Activated T-helper 1 cell treated with anti-CD3 and anti-CD28 coated beads, Interleukin-12 subunit alpha, Interleukin-12 subunit beta, Interleukin-2, Interleukin-4 antibody, amounts not matched to agents 30 ng/mL and 10 ng/mL and 1 ng/mL, durations not matched to agents 14 hours and 24 hours and 36 hours (primary cell): Measurements from ENCODE around the gene TDP1. TPM values are rescaled to one million over a fixed set of nuclear protein-coding genes. Genes with fewer than 3 reads are reported as not detected.

ENCODE experiments used
- DNase-seq: peaks from one replicate; pipeline ENCODE4 v3.0.0; 2021; ENCODE audit warnings: low spot score
- H3K27ac Mint-ChIP-seq: one replicate; pipeline ENCODE4 v1.8.0; 2021; ENCODE audit warnings: mild to moderate bottlenecking, mixed read lengths
- H3K27me3 Mint-ChIP-seq: one replicate; pipeline ENCODE4 v1.8.0; 2022; ENCODE audit warnings: mild to moderate bottlenecking, moderate library complexity, mixed read lengths; ENCODE audit not compliant: insufficient read depth
- H3K36me3 Mint-ChIP-seq: one replicate; pipeline ENCODE4 v1.8.0; 2021; ENCODE audit warnings: low read depth, mixed read lengths
- H3K4me1 Mint-ChIP-seq: one replicate; pipeline ENCODE4 v1.8.0; 2021; ENCODE audit warnings: low read depth, mixed read lengths
- H3K4me3 Mint-ChIP-seq: one replicate; pipeline ENCODE4 v1.8.0; 2021; ENCODE audit warnings: mild to moderate bottlenecking, moderate library complexity, mixed read lengths
- H3K9me3 Mint-ChIP-seq: one replicate; pipeline ENCODE4 v1.8.0; 2021; ENCODE audit warnings: mixed read lengths
- intact Hi-C: fragments of 100-400 bp; cut with micrococcal nuclease; formaldehyde crosslinking; loops from one replicate; pipeline ENCODE4 v1.15.1; 2024
- total RNA-seq: library from RNA; stranded (reverse); gene quantifications from 2 replicates; pipeline ENCODE4 v1.2.3, GENCODE V29; 2022

TDP1 gene
- total RNA-seq, 1 donor from 2014 or later: 78.5 TPM

- H3K27ac Mint-ChIP-seq: no peak overlapping the region
- no peak overlapping the region for H3K4me3 Mint-ChIP-seq
- intact Hi-C loops: no loop called here
- peaks cover 6% of the 10 kb centered on the region for H3K4me1 Mint-ChIP-seq
- no peak for DNase-seq
- H3K36me3 Mint-ChIP-seq: peaks cover 32% of the 10 kb centered on the region
- no peaks in the 10 kb centered on the region for H3K9me3 Mint-ChIP-seq
- H3K27me3 Mint-ChIP-seq: no peaks in the 10 kb centered on the region
Measured at GRCh38 chr14:90045616-90046015, 89.9 kb downstream of the TDP1 start.

DNA sequence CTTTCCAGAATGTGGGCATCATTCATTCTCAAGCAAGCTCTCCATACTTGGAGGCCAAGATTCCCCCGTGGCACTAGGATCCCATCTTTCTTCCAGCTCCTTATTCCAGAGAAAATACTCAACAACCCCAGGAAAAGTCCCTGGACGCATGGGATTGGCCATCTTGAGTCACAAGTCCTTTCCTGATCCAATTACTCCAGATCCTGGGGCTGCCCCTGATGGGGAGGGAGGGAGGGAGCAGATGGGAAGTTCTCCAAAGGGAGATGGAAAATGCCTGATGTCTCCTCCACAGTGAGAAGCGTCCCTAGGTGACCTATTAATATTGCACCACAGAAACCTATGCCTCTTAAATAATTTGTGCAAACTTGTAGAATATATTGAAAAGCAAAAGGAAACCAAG is 93.7 kb downstream of the TDP1 start:
- intact Hi-C loops: no loop called here
- Mint-ChIP-seq H3K27ac (no peak overlapping the region), H3K36me3 (peaks cover 7% of the 10 kb centered on the region), H3K27me3 (peaks cover 18% of the 10 kb centered on the region), H3K4me1 (peaks cover 6% of the 10 kb centered on the region), H3K4me3 (no peak overlapping the region), H3K9me3 (no peaks in the 10 kb centered on the region)
- DNase-seq: no peak

DNA sequence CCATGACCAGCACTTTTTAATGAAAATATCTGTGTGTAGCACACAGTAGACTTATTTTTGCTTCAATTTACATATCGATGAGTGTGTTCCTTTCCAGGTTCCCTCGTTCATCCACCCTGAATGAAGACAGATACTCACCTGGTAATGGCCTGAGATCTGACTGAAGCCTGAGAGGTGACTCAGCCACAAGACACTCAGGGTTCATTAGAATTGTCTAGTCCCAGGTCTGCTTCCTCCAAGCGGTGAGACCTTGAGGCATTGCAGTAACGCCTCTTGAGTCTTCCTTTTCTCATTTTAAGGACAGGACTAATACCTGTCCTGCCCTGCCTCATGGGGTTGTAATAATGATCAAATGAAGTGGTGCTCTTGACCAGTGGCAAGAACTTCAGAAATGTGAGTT is 94.5 kb downstream of the TDP1 start:
- intact Hi-C loops: no loop called here
- H3K9me3 Mint-ChIP-seq: no peaks in the 10 kb centered on the region
- H3K36me3 Mint-ChIP-seq: peaks cover 5% of the 10 kb centered on the region
- no peak for DNase-seq
- H3K27ac Mint-ChIP-seq: no peak overlapping the region
- peaks cover 23% of the 10 kb centered on the region for H3K27me3 Mint-ChIP-seq
- H3K4me1 Mint-ChIP-seq: peaks cover 6% of the 10 kb centered on the region
- H3K4me3 Mint-ChIP-seq: no peak overlapping the region

GRCh38 chr14:90053044-90053443 is 97.3 kb downstream of the TDP1 start:
- peaks cover 44% of the 10 kb centered on the region for H3K27me3 Mint-ChIP-seq
- no peak overlapping the region for H3K27ac Mint-ChIP-seq
- H3K4me1 Mint-ChIP-seq: peaks cover under 1% of the 10 kb centered on the region
- peaks cover under 1% of the 10 kb centered on the region for H3K36me3 Mint-ChIP-seq
- intact Hi-C loops: no loop called here
- no peak for DNase-seq
- no peaks in the 10 kb centered on the region for H3K9me3 Mint-ChIP-seq
- H3K4me3 Mint-ChIP-seq: no peak overlapping the region

GRCh38 chr14:90054803-90055202 is 99.1 kb downstream of the TDP1 start:
- Mint-ChIP-seq H3K4me3 (no peak overlapping the region), H3K4me1 (peaks cover 14% of the 10 kb centered on the region), H3K27ac (no peak overlapping the region), H3K9me3 (no peaks in the 10 kb centered on the region), H3K27me3 (peaks cover 62% of the 10 kb centered on the region), H3K36me3 (no peaks in the 10 kb centered on the region)
- intact Hi-C loops: no loop called here
- DNase-seq: no peak

- Mint-ChIP-seq H3K9me3 (no peaks in the 10 kb centered on the region), H3K4me3 (no peak overlapping the region), H3K27me3 (peaks cover 67% of the 10 kb centered on the region), H3K4me1 (peaks cover 19% of the 10 kb centered on the region), H3K36me3 (no peaks in the 10 kb centered on the region), H3K27ac (no peak overlapping the region)
- DNase-seq: no peak
- intact Hi-C loops: no loop called here
Measured at GRCh38 chr14:90056826-90057225, 101.1 kb downstream of the TDP1 start.

DNA sequence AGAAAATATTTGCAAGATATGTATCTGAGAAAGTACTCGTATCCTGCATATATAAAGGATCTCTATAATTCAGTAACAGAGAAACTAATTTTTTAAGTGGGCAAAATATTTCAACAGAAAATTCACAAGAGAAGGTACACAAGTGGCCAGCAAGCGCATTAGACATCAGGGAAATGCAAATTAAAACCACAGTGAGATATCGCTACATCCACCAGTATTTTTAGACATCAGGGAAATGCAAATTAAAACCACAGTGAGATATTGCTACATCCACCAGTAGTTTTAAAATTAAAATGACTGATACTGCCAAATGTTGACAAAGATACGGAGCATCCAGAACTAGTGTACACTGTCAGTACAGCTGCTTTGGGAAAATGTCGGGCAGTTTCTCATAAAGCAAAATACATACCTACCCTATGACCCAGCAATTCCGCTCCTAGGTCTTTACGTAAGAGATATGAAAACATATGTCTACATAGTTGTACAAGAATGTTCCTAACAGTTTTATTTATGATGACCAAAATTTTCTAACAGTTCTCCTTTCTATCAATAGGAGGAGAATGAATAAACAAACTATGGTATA is 103.2 kb downstream of the TDP1 start:
- DNase-seq: no peak
- H3K36me3 Mint-ChIP-seq: no peaks in the 10 kb centered on the region
- peaks cover 30% of the 10 kb centered on the region for H3K4me1 Mint-ChIP-seq
- intact Hi-C loops: no loop called here
- H3K27ac Mint-ChIP-seq: no peak overlapping the region
- H3K4me3 Mint-ChIP-seq: peak overlapping the region; percentile 73
- peaks cover 68% of the 10 kb centered on the region for H3K27me3 Mint-ChIP-seq
- H3K9me3 Mint-ChIP-seq: no peaks in the 10 kb centered on the region

DNA sequence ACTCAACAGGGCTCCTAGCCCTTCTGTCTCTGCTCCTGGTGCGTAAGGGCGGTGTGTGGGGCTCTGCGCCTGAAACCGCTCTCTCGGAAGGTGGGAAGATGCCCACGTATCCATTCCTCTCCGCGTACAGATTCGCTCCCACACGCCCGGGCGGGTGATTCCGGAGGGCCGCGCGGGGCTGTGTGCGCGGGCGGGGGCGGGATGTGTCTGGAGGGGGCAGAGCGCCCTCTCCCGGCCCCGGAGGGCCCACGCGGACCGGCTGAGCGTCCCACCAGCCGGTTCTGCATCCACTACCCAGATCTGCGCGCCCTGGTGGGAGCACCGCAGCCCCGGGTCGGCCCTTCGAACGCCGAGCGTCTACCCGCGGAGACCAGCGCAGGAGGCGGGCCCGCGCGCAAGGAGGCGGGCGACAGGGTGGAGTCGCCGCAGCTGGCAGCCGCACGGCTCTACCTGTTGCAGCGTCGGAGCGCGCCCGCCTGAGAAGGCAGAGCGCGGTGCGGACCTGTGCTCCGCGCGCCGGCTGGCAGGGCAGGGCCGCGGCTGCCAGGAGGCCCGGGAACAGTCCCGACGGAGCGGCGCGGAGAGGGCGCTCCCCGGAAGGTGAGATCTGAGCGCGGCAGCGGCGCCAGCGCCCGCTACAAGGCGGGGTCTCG is 104.7 kb downstream of the TDP1 start:
- Mint-ChIP-seq H3K36me3 (no peaks in the 10 kb centered on the region), H3K27me3 (peaks cover 71% of the 10 kb centered on the region), H3K4me3 (peak overlapping the region; percentile 73), H3K4me1 (peaks cover 30% of the 10 kb centered on the region), H3K9me3 (no peaks in the 10 kb centered on the region), H3K27ac (no peak overlapping the region)
- intact Hi-C loops: loop anchor here (1.0 to 2.0 kb wide), 4 partner anchors 87 to 174 kb away; partner anchors contain the start of genes EFCAB11 and TDP1
- peak; percentile 51 for DNase-seq

GRCh38 chr14:90060965-90061684 is 105.4 kb downstream of the TDP1 start:
- Mint-ChIP-seq H3K9me3 (no peaks in the 10 kb centered on the region), H3K27ac (no peak overlapping the region), H3K27me3 (peaks cover 69% of the 10 kb centered on the region), H3K36me3 (no peaks in the 10 kb centered on the region), H3K4me1 (peaks cover 30% of the 10 kb centered on the region), H3K4me3 (peak overlapping the region; percentile 73)
- intact Hi-C loops: loop anchor here (1.0 to 2.0 kb wide), 4 partner anchors 88 to 174 kb away; partner anchors contain the start of genes EFCAB11 and TDP1
- DNase-seq: no peak

GRCh38 chr14:90061685-90062126 is 106.0 kb downstream of the TDP1 start, which contains the start of gene KCNK13:
Gene KCNK13, plus strand, starts transcription at chr14:90061994. Its CDS starts 212 bp downstream, at chr14:90062206.
- H3K4me3 Mint-ChIP-seq: peak within 1 kb of the TSS; percentile 86
- intact Hi-C loops: loop anchor here (2.0 kb wide), 2 partner anchors 107 to 173 kb away; partner anchors contain the start of genes EFCAB11 and TDP1
- H3K4me1 Mint-ChIP-seq: peaks cover 30% of the 10 kb centered on the region
- H3K9me3 Mint-ChIP-seq: no peaks in the 10 kb centered on the region
- H3K27ac Mint-ChIP-seq: peak within 1 kb of the TSS; percentile 59
- no peaks in the 10 kb centered on the region for H3K36me3 Mint-ChIP-seq
- peaks cover 65% of the 10 kb centered on the region for H3K27me3 Mint-ChIP-seq
- no peak for DNase-seq

- peaks cover 30% of the 10 kb centered on the region for H3K4me1 Mint-ChIP-seq
- intact Hi-C loops: no loop called here
- no peaks in the 10 kb centered on the region for H3K9me3 Mint-ChIP-seq
Measured at GRCh38 chr14:90062127-90062794, 106.5 kb downstream of the TDP1 start.

GRCh38 chr14:90062822-90063539 is 107.3 kb downstream of the TDP1 start:
- Mint-ChIP-seq H3K36me3 (no peaks in the 10 kb centered on the region), H3K4me3 (peak overlapping the region; percentile 86), H3K27me3 (peaks cover 59% of the 10 kb centered on the region), H3K4me1 (peaks cover 30% of the 10 kb centered on the region), H3K9me3 (no peaks in the 10 kb centered on the region), H3K27ac (peak overlapping the region; percentile 59)
- no peak for DNase-seq
- intact Hi-C loops: no loop called here

More at GRCh38 chr14:90062127-90062794, 106.5 kb downstream of the TDP1 start:
- DNase-seq: no peak
- Mint-ChIP-seq H3K36me3 (no peaks in the 10 kb centered on the region), H3K27me3 (peaks cover 60% of the 10 kb centered on the region), H3K27ac (peak overlapping the region; percentile 59), H3K4me3 (peak overlapping the region; percentile 86)
